SK-N-SH treated with all-trans-retinoic acid at 6 μM for 48 hours (cell line): ENCODE measurements around the gene AMHR2.

Experiments
- ARNTL ChIP-seq: fragments of 450-650 bp; formaldehyde crosslinking; IDR thresholded peaks from 2 replicates; pipeline ENCODE4 v1.5.0; 2020; ENCODE audit warnings: low read depth, mild to moderate bottlenecking, moderate library complexity, borderline replicate concordance
- BACH2 ChIP-seq: fragments of 250-450 bp; sonication (Bioruptor Pico); IDR thresholded peaks from 2 replicates; pipeline ENCODE4 v1.9.0; 2021; ENCODE audit warnings: mild to moderate bottlenecking, borderline replicate concordance
- ESRRG ChIP-seq: fragments of 250-450 bp; sonication (Bioruptor Pico); IDR thresholded peaks from 2 replicates; pipeline ENCODE4 v1.6.1; 2021; ENCODE audit warnings: mild to moderate bottlenecking
- GLIS3 ChIP-seq: fragments of 250-450 bp; sonication (Bioruptor Pico); IDR thresholded peaks from 2 replicates; pipeline ENCODE4 v1.5.0; 2020; ENCODE audit warnings: mild to moderate bottlenecking, moderate library complexity
- ISL1 ChIP-seq: fragments of 250-450 bp; sonication (Bioruptor Pico); IDR thresholded peaks from 2 replicates; pipeline ENCODE4 v2.1.2; 2022; ENCODE audit warnings: mild to moderate bottlenecking, moderate library complexity
- OSR1 ChIP-seq: fragments of 250-450 bp; sonication (Bioruptor Pico); IDR thresholded peaks from 2 replicates; pipeline ENCODE4 v1.8.0; 2022; ENCODE audit warnings: moderate library complexity, mild to moderate bottlenecking, inconsistent platforms
- PATZ1 ChIP-seq: fragments of 250-450 bp; sonication (Bioruptor Pico); IDR thresholded peaks from 2 replicates; pipeline ENCODE4 v1.8.0; 2020; ENCODE audit warnings: mild to moderate bottlenecking, moderate library complexity, borderline replicate concordance
- PPARA ChIP-seq: fragments of 250-450 bp; sonication (Bioruptor Pico); IDR thresholded peaks from 2 replicates; pipeline ENCODE4 v1.5.0; 2020; ENCODE audit warnings: mild to moderate bottlenecking, borderline replicate concordance
- RARB ChIP-seq: fragments of 250-450 bp; sonication (Bioruptor Pico); IDR thresholded peaks from 2 replicates; pipeline ENCODE4 v1.8.0; 2021; ENCODE audit warnings: mild to moderate bottlenecking, moderate library complexity
- ZC3H10 ChIP-seq: fragments of 250-450 bp; sonication (Bioruptor Pico); IDR thresholded peaks from 2 replicates; pipeline ENCODE4 v1.5.1; 2021; ENCODE audit warnings: mild to moderate bottlenecking, moderate library complexity
- ZFP3 ChIP-seq: fragments of 250-450 bp; sonication (Bioruptor Pico); IDR thresholded peaks from 2 replicates; pipeline ENCODE4 v1.5.0; 2020; ENCODE audit warnings: mild to moderate bottlenecking, moderate library complexity
- ZNF8 ChIP-seq: fragments of 450-650 bp; formaldehyde crosslinking; IDR thresholded peaks from 2 replicates; pipeline ENCODE4 v1.5.0; 2020; ENCODE audit warnings: mild to moderate bottlenecking, moderate library complexity
- TF ChIP-seq, protein P1 (sequence below): fragments of 250-450 bp; sonication (Bioruptor Pico); IDR thresholded peaks from 2 replicates; pipeline ENCODE4 v1.5.1; 2021; ENCODE audit warnings: mild to moderate bottlenecking, moderate library complexity
- TF ChIP-seq, protein P2 (sequence below): fragments of 250-450 bp; sonication (Bioruptor Pico); IDR thresholded peaks from 2 replicates; pipeline ENCODE4 v1.5.1; 2020; ENCODE audit warnings: low read depth, mild to moderate bottlenecking, moderate library complexity

DNA sequence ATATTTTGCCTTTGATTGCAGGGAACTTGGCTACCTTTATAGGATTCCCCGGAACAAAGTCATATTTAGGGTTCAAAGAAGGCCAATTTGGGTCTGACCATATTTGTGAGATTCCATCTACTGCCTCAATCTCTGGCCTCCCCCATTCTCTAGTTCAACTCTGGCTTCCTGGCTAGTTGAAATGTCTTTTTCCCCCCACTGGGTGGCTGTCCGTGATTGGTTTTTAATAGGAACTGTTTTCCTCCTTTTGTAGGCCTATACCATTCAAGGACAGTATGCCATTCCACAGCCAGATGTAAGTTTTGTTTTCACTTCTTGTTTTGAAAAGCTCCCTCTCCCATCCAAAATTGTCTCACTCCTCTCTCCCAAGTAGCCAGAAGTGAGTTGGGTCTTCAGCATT, 42.0 kb downstream of the AMHR2 start:
- TF ChIP-seq, protein P1, sequence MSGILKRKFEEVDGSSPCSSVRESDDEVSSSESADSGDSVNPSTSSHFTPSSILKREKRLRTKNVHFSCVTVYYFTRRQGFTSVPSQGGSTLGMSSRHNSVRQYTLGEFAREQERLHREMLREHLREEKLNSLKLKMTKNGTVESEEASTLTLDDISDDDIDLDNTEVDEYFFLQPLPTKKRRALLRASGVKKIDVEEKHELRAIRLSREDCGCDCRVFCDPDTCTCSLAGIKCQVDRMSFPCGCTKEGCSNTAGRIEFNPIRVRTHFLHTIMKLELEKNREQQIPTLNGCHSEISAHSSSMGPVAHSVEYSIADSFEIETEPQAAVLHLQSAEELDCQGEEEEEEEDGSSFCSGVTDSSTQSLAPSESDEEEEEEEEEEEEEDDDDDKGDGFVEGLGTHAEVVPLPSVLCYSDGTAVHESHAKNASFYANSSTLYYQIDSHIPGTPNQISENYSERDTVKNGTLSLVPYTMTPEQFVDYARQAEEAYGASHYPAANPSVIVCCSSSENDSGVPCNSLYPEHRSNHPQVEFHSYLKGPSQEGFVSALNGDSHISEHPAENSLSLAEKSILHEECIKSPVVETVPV: no peak
- TF ChIP-seq ZC3H10 (no peak), PATZ1 (no peak), OSR1 (CRISPR knock-in tag) (no peak), ARNTL (CRISPR knock-in tag) (no peak), RARB (CRISPR knock-in tag) (no peak), GLIS3 (CRISPR knock-in tag) (no peak), ZNF8 (no peak), ESRRG (CRISPR knock-in tag) (no peak), BACH2 (no peak), PPARA (CRISPR knock-in tag) (no peak), ZFP3 (CRISPR knock-in tag) (no peak), ISL1 (CRISPR knock-in tag) (no peak)
- TF ChIP-seq, protein P2, sequence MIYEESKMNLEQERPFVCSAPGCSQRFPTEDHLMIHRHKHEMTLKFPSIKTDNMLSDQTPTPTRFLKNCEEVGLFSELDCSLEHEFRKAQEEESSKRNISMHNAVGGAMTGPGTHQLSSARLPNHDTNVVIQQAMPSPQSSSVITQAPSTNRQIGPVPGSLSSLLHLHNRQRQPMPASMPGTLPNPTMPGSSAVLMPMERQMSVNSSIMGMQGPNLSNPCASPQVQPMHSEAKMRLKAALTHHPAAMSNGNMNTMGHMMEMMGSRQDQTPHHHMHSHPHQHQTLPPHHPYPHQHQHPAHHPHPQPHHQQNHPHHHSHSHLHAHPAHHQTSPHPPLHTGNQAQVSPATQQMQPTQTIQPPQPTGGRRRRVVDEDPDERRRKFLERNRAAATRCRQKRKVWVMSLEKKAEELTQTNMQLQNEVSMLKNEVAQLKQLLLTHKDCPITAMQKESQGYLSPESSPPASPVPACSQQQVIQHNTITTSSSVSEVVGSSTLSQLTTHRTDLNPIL (CRISPR knock-in tag): no peak
